Testis (tissue), 2 donors: ENCODE data around the gene GNAI3.

ENCODE experiments used
- CTCF ChIP-seq, 3 experiments: fragments of 450-650 bp in 2 of 3; fragments of 200-600 bp in 1 of 3; sonication (generic) in 1 of 3; IDR thresholded peaks; one replicate each; pipeline ENCODE4 v1.5.1; 2016 to 2019; ENCODE audit warnings: antibody characterized with exemption in 3 of 3, mild to moderate bottlenecking in 2 of 3, moderate library complexity in 1 of 3
- POLR2A ChIP-seq: fragments of 450-650 bp; IDR thresholded peaks from one replicate; pipeline ENCODE4 v1.6.1; 2017; ENCODE audit warnings: antibody characterized with exemption, mild to moderate bottlenecking, moderate library complexity

- TF ChIP-seq CTCF (IDR thresholded peaks at IDR 0.05) (no peak), POLR2A (no peak)
These were observed 10.8 kb upstream of the GNAI3 start for GRCh38 chr1:109537450-109538178.
